ENCODE data around the gene NIM1K. TPM values are rescaled to one million over a fixed set of nuclear protein-coding genes. Genes with fewer than 3 reads are reported as not detected.
A peak's percentile ranks its signal among the peaks of the same experiment; 100 is the strongest.
"Not testable (repeated sequence)": the region's sequence is repeated elsewhere in the genome, so short reads cannot be mapped to it uniquely, and the experiment has no call there.

The NIM1K gene
- total and polyA plus RNA-seq, 2 experiments from 2014 or later = 1.2 to 4.9 TPM

DNA sequence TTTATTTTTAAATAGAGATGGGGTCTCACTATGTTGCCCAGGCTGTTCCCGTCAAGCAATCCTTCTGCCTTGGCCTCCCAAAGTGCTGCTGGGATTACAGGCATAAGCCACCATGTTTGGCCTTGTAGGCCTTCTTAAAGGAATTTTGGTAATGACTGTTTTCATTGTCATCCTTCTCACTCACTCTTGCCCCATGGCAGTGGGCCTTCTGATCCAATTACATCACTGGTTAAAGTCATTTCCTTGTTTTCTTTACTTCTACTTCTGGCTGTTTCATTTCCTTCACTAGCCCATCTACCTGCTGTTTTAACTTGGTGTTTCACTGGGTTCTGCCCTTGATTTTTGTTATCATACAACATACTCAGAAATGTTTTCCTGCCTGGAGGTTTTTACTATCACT, 20.1 kb upstream of the NIM1K start:
- peak; percentile 35 for DNase-seq
- Histone ChIP-seq H3K9me3 (ENCODE audit: low read depth) (no peaks in the 10 kb centered on the region), H3K4me3 (no peak overlapping the region), H3K36me3 (ENCODE audit: low read depth) (peaks cover 23% of the 10 kb centered on the region; the same call in 1 of the 2 replicates), H3K4me2 (ENCODE audit: unreplicated experiment) (no peak overlapping the region), H4K20me1 (ENCODE audit: insufficient read depth) (no peaks in the 10 kb centered on the region), H3K9ac (no peak overlapping the region), H2AFZ (no peak overlapping the region), H3K9me2 (ENCODE audit: insufficient read depth) (no peaks in the 10 kb centered on the region), H3F3A (ENCODE audit: insufficient read depth) (no peaks in the 10 kb centered on the region), H3K4me1 (ENCODE audit: insufficient read depth) (no peaks in the 10 kb centered on the region), H3K27me3 (replicated peaks; ENCODE audit: insufficient read depth) (no peaks in the 10 kb centered on the region), H3K79me2 (ENCODE audit: insufficient read depth) (peaks cover 18% of the 10 kb centered on the region), H3K27ac (no peak overlapping the region)
- 92 to 100% methylated on average over 1 of the region's 1 CpG for WGBS, 2 experiments (ENCODE audit: low coverage in 1 of 2, low lambda C conversion rate in 2 of 2, missing lambda C conversion rate in 2 of 2)
- TF ChIP-seq EZH2 (IDR thresholded peaks at IDR 0.05; ENCODE audit: insufficient read depth, poor library complexity, severe bottlenecking) = no peak
- in situ Hi-C loops (cut with MboI) = no loop called here

DNA sequence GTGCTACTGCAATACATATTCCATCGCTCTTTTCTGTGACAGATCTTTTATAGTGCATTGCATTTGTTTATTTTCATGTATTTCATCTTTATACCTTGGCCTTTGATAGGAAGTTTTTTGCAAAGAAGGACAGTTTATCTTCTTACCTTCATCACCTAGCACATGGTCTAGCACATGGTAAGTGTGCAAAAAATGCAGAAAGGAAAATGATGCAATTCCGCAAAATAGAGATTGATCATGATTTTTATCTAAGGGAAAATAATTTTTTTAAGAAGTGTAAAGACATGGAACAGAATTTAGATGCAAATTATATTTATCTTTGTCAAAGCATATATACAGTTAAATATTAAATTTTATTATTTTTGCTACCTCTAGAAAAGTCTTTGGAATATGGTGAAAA, 19.2 kb upstream of the NIM1K start:
- DNase-seq = no peak
- no peak overlapping the region for H2AFZ ChIP-seq
- H3K27me3 ChIP-seq (replicated peaks; ENCODE audit: insufficient read depth) = no peaks in the 10 kb centered on the region
- 94 to 99% methylated on average over 2 of the region's 2 CpGs for WGBS, 2 experiments (ENCODE audit: low coverage in 1 of 2, low lambda C conversion rate in 2 of 2, missing lambda C conversion rate in 2 of 2)
- H3F3A ChIP-seq (ENCODE audit: insufficient read depth) = no peaks in the 10 kb centered on the region
- H3K79me2 ChIP-seq (ENCODE audit: insufficient read depth) = peaks cover 15% of the 10 kb centered on the region
- H3K9me2 ChIP-seq (ENCODE audit: insufficient read depth) = no peaks in the 10 kb centered on the region
- H4K20me1 ChIP-seq (ENCODE audit: insufficient read depth) = no peaks in the 10 kb centered on the region
- TF ChIP-seq EZH2 (IDR thresholded peaks at IDR 0.05; ENCODE audit: insufficient read depth, poor library complexity, severe bottlenecking) (no peak), EZH2phosphoT487 (IDR thresholded peaks at IDR 0.05; ENCODE audit: insufficient read depth, low read depth) (no peak)
- H3K27ac ChIP-seq = no peak overlapping the region
- peaks cover 23% of the 10 kb centered on the region; the same call in 1 of the 2 replicates for H3K36me3 ChIP-seq (ENCODE audit: low read depth)
- no peak overlapping the region for H3K9ac ChIP-seq
- in situ Hi-C loops (cut with MboI) = no loop called here
- no peak overlapping the region for H3K4me2 ChIP-seq (ENCODE audit: unreplicated experiment)
- no peaks in the 10 kb centered on the region for H3K4me1 ChIP-seq (ENCODE audit: insufficient read depth)
- H3K4me3 ChIP-seq = no peak overlapping the region
- no peaks in the 10 kb centered on the region for H3K9me3 ChIP-seq (ENCODE audit: low read depth)

DNA sequence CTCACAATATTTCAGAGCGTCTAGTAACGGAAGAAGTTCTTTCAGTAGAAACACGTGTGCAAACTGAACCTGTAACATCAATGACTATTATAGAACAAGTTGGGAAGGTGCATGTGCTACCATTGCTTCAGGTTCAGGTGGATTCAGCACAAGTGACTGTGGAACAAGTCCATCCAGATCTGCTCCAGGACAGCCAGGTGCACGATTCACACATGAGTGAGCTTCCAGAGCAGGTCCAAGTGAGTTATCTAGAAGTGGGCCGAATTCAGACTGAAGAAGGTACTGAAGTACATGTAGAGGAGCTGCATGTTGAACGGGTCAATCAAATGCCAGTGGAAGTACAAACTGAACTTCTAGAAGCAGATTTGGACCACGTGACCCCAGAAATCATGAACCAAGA, 17.4 kb upstream of the NIM1K start:
- peaks cover 23% of the 10 kb centered on the region; the same call in 1 of the 2 replicates for H3K36me3 ChIP-seq (ENCODE audit: low read depth)
- H3K27ac ChIP-seq = no peak overlapping the region
- H3K9me2 ChIP-seq (ENCODE audit: insufficient read depth) = no peaks in the 10 kb centered on the region
- H2AFZ ChIP-seq = no peak overlapping the region
- DNase-seq = no peak
- no peaks in the 10 kb centered on the region for H3K4me1 ChIP-seq (ENCODE audit: insufficient read depth)
- H3K4me2 ChIP-seq (ENCODE audit: unreplicated experiment) = no peak overlapping the region
- no peaks in the 10 kb centered on the region; the same call in 1 of the 2 replicates for H3K79me2 ChIP-seq (ENCODE audit: insufficient read depth)
- no peaks in the 10 kb centered on the region for H3K27me3 ChIP-seq (replicated peaks; ENCODE audit: insufficient read depth)
- H3K9ac ChIP-seq = no peak overlapping the region
- H4K20me1 ChIP-seq (ENCODE audit: insufficient read depth) = no peaks in the 10 kb centered on the region
- in situ Hi-C loops (cut with MboI) = no loop called here
- H3K9me3 ChIP-seq (ENCODE audit: low read depth) = no peaks in the 10 kb centered on the region
- TF ChIP-seq EZH2 (IDR thresholded peaks at IDR 0.05; ENCODE audit: insufficient read depth, poor library complexity, severe bottlenecking) (no peak), EZH2phosphoT487 (IDR thresholded peaks at IDR 0.05; ENCODE audit: insufficient read depth, low read depth) (no peak)
- no peaks in the 10 kb centered on the region for H3F3A ChIP-seq (ENCODE audit: insufficient read depth)
- no peak overlapping the region for H3K4me3 ChIP-seq
- WGBS, 2 experiments (ENCODE audit: low coverage in 1 of 2, low lambda C conversion rate in 2 of 2, missing lambda C conversion rate in 2 of 2) = 98 to 100% methylated on average over 7 of the region's 7 CpGs

DNA sequence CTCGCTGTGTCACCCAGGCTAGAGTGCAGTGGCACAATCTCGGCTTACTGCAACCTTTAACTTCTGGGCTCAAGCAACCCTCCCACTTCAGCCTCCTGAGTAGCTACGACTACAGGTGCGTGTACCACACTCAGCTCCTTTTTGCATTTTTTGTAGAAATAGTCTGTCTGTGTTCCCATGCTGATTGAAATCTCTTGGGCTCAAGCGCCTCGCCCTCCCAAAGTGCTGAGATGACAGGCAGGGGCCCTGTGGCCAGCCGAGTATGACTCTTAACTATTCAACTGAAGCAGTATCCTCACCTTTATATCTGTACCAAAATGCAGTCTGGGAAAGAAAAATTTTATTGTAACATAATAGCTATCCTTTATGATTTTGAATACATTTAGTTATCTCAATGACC, 12.2 kb upstream of the NIM1K start:
- Histone ChIP-seq H2AFZ (no peak overlapping the region), H3K4me1 (ENCODE audit: insufficient read depth) (no peaks in the 10 kb centered on the region), H3K36me3 (ENCODE audit: low read depth) (peaks cover 7% of the 10 kb centered on the region; the same call in 1 of the 2 replicates), H3K4me2 (ENCODE audit: unreplicated experiment) (no peak overlapping the region), H3K27ac (no peak overlapping the region), H4K20me1 (ENCODE audit: insufficient read depth) (no peaks in the 10 kb centered on the region), H3F3A (ENCODE audit: insufficient read depth) (no peaks in the 10 kb centered on the region), H3K27me3 (replicated peaks; ENCODE audit: insufficient read depth) (no peaks in the 10 kb centered on the region), H3K9me3 (ENCODE audit: low read depth) (no peaks in the 10 kb centered on the region), H3K9me2 (ENCODE audit: insufficient read depth) (no peaks in the 10 kb centered on the region), H3K9ac (no peak overlapping the region), H3K79me2 (ENCODE audit: insufficient read depth) (no peaks in the 10 kb centered on the region), H3K4me3 (no peak overlapping the region)
- TF ChIP-seq EZH2phosphoT487 (IDR thresholded peaks at IDR 0.05; ENCODE audit: insufficient read depth, low read depth) (no peak), EZH2 (IDR thresholded peaks at IDR 0.05; ENCODE audit: insufficient read depth, poor library complexity, severe bottlenecking) (no peak)
- no peak for DNase-seq
- in situ Hi-C loops (cut with MboI) = no loop called here
- WGBS, 2 experiments (ENCODE audit: low coverage in 1 of 2, low lambda C conversion rate in 2 of 2, missing lambda C conversion rate in 2 of 2) = 96 to 99% methylated on average over 7 of the region's 7 CpGs

DNA sequence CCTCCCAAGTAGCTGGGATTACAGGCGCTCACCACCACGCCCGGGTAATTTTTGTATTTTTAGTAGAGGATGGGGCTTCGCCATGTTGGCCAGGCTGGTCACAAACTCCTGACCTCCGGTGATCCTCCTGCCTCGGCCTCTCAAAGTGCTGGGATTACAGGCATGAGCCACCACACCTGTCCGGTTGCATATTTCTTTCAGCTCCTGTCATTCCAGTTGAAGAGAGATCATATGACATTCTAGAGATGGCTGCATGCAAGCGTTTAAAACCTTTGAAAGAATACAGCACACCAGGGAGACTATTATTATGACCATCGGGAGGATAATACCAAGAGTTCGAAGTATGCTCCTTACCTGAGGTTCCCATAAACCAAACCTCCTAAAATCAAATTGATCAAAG, 9.6 kb upstream of the NIM1K start:
- Histone ChIP-seq H3K27ac (no peak overlapping the region), H2AFZ (no peak overlapping the region), H3K4me1 (ENCODE audit: insufficient read depth) (no peaks in the 10 kb centered on the region), H3K27me3 (replicated peaks; ENCODE audit: insufficient read depth) (no peaks in the 10 kb centered on the region), H3K9me3 (ENCODE audit: low read depth) (no peaks in the 10 kb centered on the region), H3F3A (ENCODE audit: insufficient read depth) (no peaks in the 10 kb centered on the region), H3K4me2 (ENCODE audit: unreplicated experiment) (no peak overlapping the region), H3K79me2 (ENCODE audit: insufficient read depth) (no peaks in the 10 kb centered on the region), H4K20me1 (ENCODE audit: insufficient read depth) (no peaks in the 10 kb centered on the region), H3K4me3 (no peak overlapping the region), H3K36me3 (ENCODE audit: low read depth) (no peaks in the 10 kb centered on the region), H3K9me2 (ENCODE audit: insufficient read depth) (no peaks in the 10 kb centered on the region), H3K9ac (no peak overlapping the region)
- no peak for TF ChIP-seq EZH2phosphoT487 (IDR thresholded peaks at IDR 0.05; ENCODE audit: insufficient read depth, low read depth)
- no peak for TF ChIP-seq EZH2 (IDR thresholded peaks at IDR 0.05; ENCODE audit: insufficient read depth, poor library complexity, severe bottlenecking)
- DNase-seq = no peak
- 91 to 92% methylated on average over 10 of the region's 10 CpGs for WGBS, 2 experiments (ENCODE audit: low coverage in 1 of 2, low lambda C conversion rate in 2 of 2, missing lambda C conversion rate in 2 of 2)
- in situ Hi-C loops (cut with MboI) = no loop called here

DNA sequence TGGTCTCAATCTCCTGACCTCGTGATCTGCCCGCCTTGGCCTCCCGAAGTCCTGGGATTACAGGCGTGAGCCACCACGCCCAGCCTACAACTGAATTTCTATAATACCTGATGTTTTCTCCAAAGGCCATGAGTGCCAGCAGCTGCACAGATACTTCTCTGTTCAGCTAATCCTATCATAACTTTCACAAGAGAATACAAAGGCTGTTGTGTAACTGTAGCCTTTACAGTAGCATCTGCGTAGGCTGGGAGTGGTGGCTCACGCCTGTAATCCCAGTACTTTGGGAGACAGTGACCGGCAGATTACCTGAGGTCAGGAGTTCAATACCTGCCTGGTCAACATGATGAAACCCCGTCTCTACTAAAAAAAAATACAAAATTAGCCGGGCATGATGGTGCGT, 8.9 kb upstream of the NIM1K start:
- H3K36me3 ChIP-seq (ENCODE audit: low read depth); H3K9me3 ChIP-seq (ENCODE audit: low read depth); H3K4me2 ChIP-seq (ENCODE audit: unreplicated experiment); in situ Hi-C loops (cut with MboI); H3K27ac ChIP-seq; H3K4me3 ChIP-seq; H3K9me2 ChIP-seq (ENCODE audit: insufficient read depth); H3K9ac ChIP-seq; DNase-seq; H3K4me1 ChIP-seq (ENCODE audit: insufficient read depth); H3F3A ChIP-seq (ENCODE audit: insufficient read depth); H4K20me1 ChIP-seq (ENCODE audit: insufficient read depth); H2AFZ ChIP-seq; H3K79me2 ChIP-seq (ENCODE audit: insufficient read depth); H3K27me3 ChIP-seq (replicated peaks; ENCODE audit: insufficient read depth): not testable (repeated sequence)
- 96 to 97% methylated on average over 11 of the region's 11 CpGs for WGBS, 2 experiments (ENCODE audit: low coverage in 1 of 2, low lambda C conversion rate in 2 of 2, missing lambda C conversion rate in 2 of 2)

All from GM23248 (cell line).